Panc1 (cell line): ENCODE results near the gene ADAMTS19. TPM values are rescaled to one million over a fixed set of nuclear protein-coding genes. Genes with fewer than 3 reads are reported as not detected.

Source experiments
- ATAC-seq: fragments of 200-7000 bp; cut with Tn5 transposase; 2 replicates; pipeline ENCODE4 v1.9.1; 2020; ENCODE audit warnings: mild to moderate bottlenecking, moderate library complexity
- BruUV-seq: library from RNA; stranded (reverse); fragments of 400-500 nt; replicated peaks from 2 replicates; lab custom pipeline; 2021; lab: Mats Ljungman, UMichigan
- CTCF ChIA-PET: fragments of 300-600 bp; sonication (Branson Sonifier 250); formaldehyde crosslinking; loops from one replicate; lab custom pipeline; 2022; ENCODE audit warnings: antibody characterized with exemption; lab: Charles Lee
- POLR2A ChIA-PET: fragments of 300-600 bp; sonication (Branson Sonifier 250); formaldehyde crosslinking; loops from one replicate; lab custom pipeline; 2022; ENCODE audit warnings: antibody characterized with exemption; lab: Charles Lee
- DNase-seq: peaks from one replicate; pipeline ENCODE4 v3.0.0-alpha.2; 2010; ENCODE audit warnings: low read depth, low spot score
- H3K27ac ChIP-seq: 2 replicates; pipeline ENCODE4 v1.5.1; 2011; ENCODE audit warnings: mild to moderate bottlenecking, low read length, inconsistent platforms
- H3K27me3 ChIP-seq: fragments of 200-500 bp; sonication (Bioruptor generic); 2 replicates; pipeline ENCODE4 v1.6.0; 2014; ENCODE audit warnings: low read length, inconsistent platforms; ENCODE audit not compliant: control insufficient read depth, insufficient read depth
- H3K36me3 ChIP-seq: fragments of 200-500 bp; sonication (Bioruptor generic); 2 replicates; pipeline ENCODE4 v1.5.1; 2014; ENCODE audit warnings: inconsistent platforms, mild to moderate bottlenecking, low read length, moderate library complexity; ENCODE audit not compliant: control insufficient read depth, insufficient read depth
- H3K4me1 ChIP-seq: 2 replicates; pipeline ENCODE4 v1.5.1; 2011; ENCODE audit warnings: inconsistent platforms, mild to moderate bottlenecking, low read length, moderate library complexity; ENCODE audit not compliant: control insufficient read depth, insufficient read depth
- H3K4me3 ChIP-seq, 2 experiments: 2 replicates each; pipeline ENCODE4 v1.5.1; 2011 to 2012; ENCODE audit warnings: low read depth in 2 of 2, low read length in 2 of 2, mild to moderate bottlenecking in 2 of 2, inconsistent platforms in 1 of 2, moderate library complexity in 1 of 2
- H3K9me3 ChIP-seq: fragments of 200-500 bp; sonication (Bioruptor generic); 2 replicates; pipeline ENCODE4 v1.5.1; 2014; ENCODE audit warnings: low read depth, mild to moderate bottlenecking, inconsistent platforms, low read length, moderate library complexity; ENCODE audit not compliant: control insufficient read depth, insufficient read depth
- POLR2AphosphoS5 ChIP-seq: IDR thresholded peaks from 2 replicates; pipeline ENCODE4 v1.6.1; 2012; ENCODE audit warnings: mild to moderate bottlenecking, low read depth, low read length, moderate library complexity
- SIN3A ChIP-seq: IDR thresholded peaks from 2 replicates; pipeline ENCODE4 v1.6.1; 2012; ENCODE audit warnings: low read depth, mild to moderate bottlenecking, low read length, moderate library complexity, borderline replicate concordance; ENCODE audit not compliant: insufficient read depth
- TCF7L2 ChIP-seq: IDR thresholded peaks from 2 replicates; pipeline ENCODE4 v1.6.1; 2011; ENCODE audit warnings: mild to moderate bottlenecking, low read depth, low read length, inconsistent platforms
- in situ Hi-C: cut with HindIII; loops from 2 replicates; pipeline ENCODE4 v1.10.0; 2016; ENCODE audit warnings: low sequenced_read_pairs, low pct_unique_long_range_greater_than_20kb
- intact Hi-C: fragments of 100-400 bp; cut with micrococcal nuclease; formaldehyde crosslinking; loops from one replicate; pipeline ENCODE4 v1.10.0; 2022; ENCODE audit not compliant: unreplicated experiment
- total RNA-seq: library from RNA; stranded (reverse); gene quantifications from one replicate; pipeline ENCODE4 v1.2.1, GENCODE V29; 2021; ENCODE audit not compliant: unreplicated experiment
- TF ChIP-seq, protein P1 (sequence below), 2 experiments: IDR thresholded peaks; 2 replicates each; pipeline ENCODE4 v1.6.1; 2011 to 2012; ENCODE audit warnings: low read depth in 2 of 2, control low read depth in 1 of 2, low read length in 1 of 2, mild to moderate bottlenecking in 1 of 2, moderate library complexity in 1 of 2; ENCODE audit not compliant: insufficient read depth in 1 of 2
- TF ChIP-seq, protein P2 (sequence below): fragments of 450-650 bp; IDR thresholded peaks from 2 replicates; pipeline ENCODE4 v1.5.1; 2017; ENCODE audit warnings: mild to moderate bottlenecking

Gene ADAMTS19
- total RNA-seq, 1 experiment from 2014 or later: not detected

DNA sequence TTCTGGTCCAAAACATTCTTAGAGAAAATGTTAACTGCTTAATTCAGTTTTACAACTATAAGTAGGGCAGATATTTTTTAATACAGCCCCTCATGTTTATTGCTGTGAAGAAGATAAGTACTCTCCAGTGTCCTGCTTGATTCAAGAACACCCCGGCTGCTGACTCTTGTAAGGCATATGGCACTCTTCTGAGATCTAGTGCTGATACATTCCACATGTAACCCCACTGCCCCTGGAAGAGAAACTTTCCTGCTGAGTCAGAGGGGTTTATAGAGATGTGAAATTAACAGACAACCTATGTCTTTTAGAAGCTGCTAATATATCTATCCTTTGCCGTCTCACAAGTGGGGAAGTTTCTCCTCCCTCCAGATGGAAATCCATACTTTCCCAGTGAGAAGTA is 286.8 kb downstream of the ADAMTS19 start:
- ATAC-seq (no peak), DNase-seq (no peak)
- no peak for TF ChIP-seq TCF7L2
- TF ChIP-seq, protein P1, sequence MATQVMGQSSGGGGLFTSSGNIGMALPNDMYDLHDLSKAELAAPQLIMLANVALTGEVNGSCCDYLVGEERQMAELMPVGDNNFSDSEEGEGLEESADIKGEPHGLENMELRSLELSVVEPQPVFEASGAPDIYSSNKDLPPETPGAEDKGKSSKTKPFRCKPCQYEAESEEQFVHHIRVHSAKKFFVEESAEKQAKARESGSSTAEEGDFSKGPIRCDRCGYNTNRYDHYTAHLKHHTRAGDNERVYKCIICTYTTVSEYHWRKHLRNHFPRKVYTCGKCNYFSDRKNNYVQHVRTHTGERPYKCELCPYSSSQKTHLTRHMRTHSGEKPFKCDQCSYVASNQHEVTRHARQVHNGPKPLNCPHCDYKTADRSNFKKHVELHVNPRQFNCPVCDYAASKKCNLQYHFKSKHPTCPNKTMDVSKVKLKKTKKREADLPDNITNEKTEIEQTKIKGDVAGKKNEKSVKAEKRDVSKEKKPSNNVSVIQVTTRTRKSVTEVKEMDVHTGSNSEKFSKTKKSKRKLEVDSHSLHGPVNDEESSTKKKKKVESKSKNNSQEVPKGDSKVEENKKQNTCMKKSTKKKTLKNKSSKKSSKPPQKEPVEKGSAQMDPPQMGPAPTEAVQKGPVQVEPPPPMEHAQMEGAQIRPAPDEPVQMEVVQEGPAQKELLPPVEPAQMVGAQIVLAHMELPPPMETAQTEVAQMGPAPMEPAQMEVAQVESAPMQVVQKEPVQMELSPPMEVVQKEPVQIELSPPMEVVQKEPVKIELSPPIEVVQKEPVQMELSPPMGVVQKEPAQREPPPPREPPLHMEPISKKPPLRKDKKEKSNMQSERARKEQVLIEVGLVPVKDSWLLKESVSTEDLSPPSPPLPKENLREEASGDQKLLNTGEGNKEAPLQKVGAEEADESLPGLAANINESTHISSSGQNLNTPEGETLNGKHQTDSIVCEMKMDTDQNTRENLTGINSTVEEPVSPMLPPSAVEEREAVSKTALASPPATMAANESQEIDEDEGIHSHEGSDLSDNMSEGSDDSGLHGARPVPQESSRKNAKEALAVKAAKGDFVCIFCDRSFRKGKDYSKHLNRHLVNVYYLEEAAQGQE (IDR thresholded peaks at IDR 0.05; ENCODE audit: insufficient read depth in 1 of 2, low read depth in 2 of 2, low read length in 1 of 2): no peak
- TF ChIP-seq, protein P2, sequence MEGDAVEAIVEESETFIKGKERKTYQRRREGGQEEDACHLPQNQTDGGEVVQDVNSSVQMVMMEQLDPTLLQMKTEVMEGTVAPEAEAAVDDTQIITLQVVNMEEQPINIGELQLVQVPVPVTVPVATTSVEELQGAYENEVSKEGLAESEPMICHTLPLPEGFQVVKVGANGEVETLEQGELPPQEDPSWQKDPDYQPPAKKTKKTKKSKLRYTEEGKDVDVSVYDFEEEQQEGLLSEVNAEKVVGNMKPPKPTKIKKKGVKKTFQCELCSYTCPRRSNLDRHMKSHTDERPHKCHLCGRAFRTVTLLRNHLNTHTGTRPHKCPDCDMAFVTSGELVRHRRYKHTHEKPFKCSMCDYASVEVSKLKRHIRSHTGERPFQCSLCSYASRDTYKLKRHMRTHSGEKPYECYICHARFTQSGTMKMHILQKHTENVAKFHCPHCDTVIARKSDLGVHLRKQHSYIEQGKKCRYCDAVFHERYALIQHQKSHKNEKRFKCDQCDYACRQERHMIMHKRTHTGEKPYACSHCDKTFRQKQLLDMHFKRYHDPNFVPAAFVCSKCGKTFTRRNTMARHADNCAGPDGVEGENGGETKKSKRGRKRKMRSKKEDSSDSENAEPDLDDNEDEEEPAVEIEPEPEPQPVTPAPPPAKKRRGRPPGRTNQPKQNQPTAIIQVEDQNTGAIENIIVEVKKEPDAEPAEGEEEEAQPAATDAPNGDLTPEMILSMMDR: no peak
- TF ChIP-seq SIN3A: no peak
- TF ChIP-seq POLR2AphosphoS5: no peak
- H3K27me3 ChIP-seq: no peaks in the 10 kb centered on the region
- in situ Hi-C loops: no loop called here
- H3K4me3 ChIP-seq: no peak overlapping the region
- no TSS peak for BruUV-seq
- H3K9me3 ChIP-seq: no peaks in the 10 kb centered on the region
- no peak overlapping the region for H3K27ac ChIP-seq
- CTCF ChIA-PET: no interaction called here
- no peaks in the 10 kb centered on the region for H3K36me3 ChIP-seq
- no peaks in the 10 kb centered on the region for H3K4me1 ChIP-seq
- POLR2A ChIA-PET: no interaction called here
- intact Hi-C loops: no loop called here

DNA sequence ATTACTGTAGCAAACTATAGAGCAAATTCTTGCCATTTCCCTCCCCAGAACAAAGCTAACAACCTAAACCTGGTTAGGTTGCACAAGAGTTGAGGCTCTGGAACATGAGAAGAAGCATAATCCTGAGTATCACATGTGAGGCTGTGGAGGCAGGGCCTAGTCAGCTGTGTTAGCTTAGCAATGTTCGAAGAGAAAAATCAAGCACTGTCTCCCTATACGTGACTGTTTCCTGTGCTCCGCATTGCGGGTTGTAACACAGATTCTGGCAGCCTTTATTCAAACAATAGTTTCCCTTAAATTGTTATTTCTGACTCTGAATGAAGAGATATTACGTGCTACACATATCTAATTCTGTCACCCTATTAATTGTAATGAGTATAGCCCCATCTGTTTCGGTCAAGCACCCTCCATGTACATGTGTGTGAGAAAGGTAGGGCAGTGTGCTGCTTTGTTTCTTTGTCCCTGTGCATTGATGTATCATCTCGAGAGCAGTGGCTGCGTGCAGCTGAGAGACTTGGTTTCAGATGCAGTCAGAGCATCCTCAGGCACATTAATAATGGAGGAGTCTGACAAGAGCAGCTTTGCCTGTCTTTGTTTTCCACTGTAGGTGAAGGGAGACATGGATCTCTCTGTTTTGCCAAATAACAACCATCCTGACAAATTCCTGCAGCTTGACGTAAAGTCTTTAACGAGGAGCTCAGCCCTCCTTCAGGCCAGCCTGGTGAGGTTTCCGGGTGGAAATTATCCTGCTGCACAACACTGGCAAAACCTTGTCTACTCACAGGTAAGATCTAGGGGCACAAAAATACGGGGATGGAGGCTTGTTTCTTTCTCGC is 287.7 kb downstream of the ADAMTS19 start, which contains the start of gene MINAR2:
Gene MINAR2 (plus strand): TSS at position 523 of the 836 bp plus-strand sequence. CDS start 97 bp downstream, at position 620.
- DNase-seq: no peak
- POLR2A ChIA-PET: interaction anchor here (0.5 kb wide), 1 partner anchor 1103 kb away, joined by 5 read pairs; no protein-coding TSS in a partner anchor
- Histone ChIP-seq H3K4me3 (no peak within 1 kb of the TSS), H3K27me3 (no peaks in the 10 kb centered on the region), H3K27ac (no peak within 1 kb of the TSS), H3K9me3 (no peaks in the 10 kb centered on the region), H3K4me1 (no peaks in the 10 kb centered on the region), H3K36me3 (no peaks in the 10 kb centered on the region)
- intact Hi-C loops (no loop called here), in situ Hi-C loops (no loop called here)
- ATAC-seq: no peak
- CTCF ChIA-PET: no interaction called here
- TF ChIP-seq POLR2AphosphoS5 (no peak), TCF7L2 (no peak), SIN3A (no peak)
- TF ChIP-seq, protein P1 (IDR thresholded peaks at IDR 0.05; ENCODE audit: insufficient read depth in 1 of 2, low read depth in 2 of 2, low read length in 1 of 2): no peak
- TF ChIP-seq, protein P2: no peak
- BruUV-seq: no TSS peak
